ENCODE results near the gene MGST2. TPM values are rescaled to one million over a fixed set of nuclear protein-coding genes. Genes with fewer than 3 reads are reported as not detected.

Gene MGST2
- total RNA-seq, 4 donors from 2014 or later: 34.0 to 117 (median 78.7) TPM

- Histone ChIP-seq H3K4me1 (no peaks in the 10 kb centered on the region), H3K9me3 (no peaks in the 10 kb centered on the region), H3K27ac (no peak overlapping the region), H3K27me3 (no peaks in the 10 kb centered on the region), H3K36me3 (peaks cover 6 to 13% of the 10 kb centered on the region in 2 donors), H3K4me3 (replicated peaks in 1 of 3) (no peak overlapping the region)
- intact Hi-C loops (cut with DNase I): no loop called here
- 91 to 92% methylated on average over 4 of the region's 4 CpGs for WGBS, 2 donors
- DNase-seq: no peak
- TF ChIP-seq POLR2A (IDR thresholded peaks at IDR 0.05) (no peak), CTCF (IDR thresholded peaks at IDR 0.05) (no peak)
These were observed 11.4 kb downstream of the MGST2 start for GRCh38 chr4:139676913-139677585.

GRCh38 chr4:139682309-139682708 is 16.7 kb downstream of the MGST2 start:
- 88 to 93% methylated on average over 2 of the region's 2 CpGs for WGBS, 2 donors
- DNase-seq: no peak
- no peaks in the 10 kb centered on the region for H3K27me3 ChIP-seq
- no peaks in the 10 kb centered on the region for H3K9me3 ChIP-seq
- H3K4me1 ChIP-seq: peaks cover 0 to 11% of the 10 kb centered on the region in 2 donors
- no peak overlapping the region for H3K4me3 ChIP-seq (replicated peaks in 1 of 3)
- intact Hi-C loops (cut with DNase I): no loop called here
- TF ChIP-seq CTCF (IDR thresholded peaks at IDR 0.05) (no peak), POLR2A (IDR thresholded peaks at IDR 0.05) (no peak)
- H3K27ac ChIP-seq: no peak overlapping the region
- H3K36me3 ChIP-seq: peaks cover 6 to 13% of the 10 kb centered on the region in 2 donors

GRCh38 chr4:139682741-139683151 is 17.1 kb downstream of the MGST2 start:
- intact Hi-C loops (cut with DNase I): no loop called here
- no peak overlapping the region for H3K27ac ChIP-seq
- no peak for DNase-seq
- no peak for TF ChIP-seq CTCF (IDR thresholded peaks at IDR 0.05)
- no peak for TF ChIP-seq POLR2A (IDR thresholded peaks at IDR 0.05)
- no peaks in the 10 kb centered on the region for H3K9me3 ChIP-seq
- H3K27me3 ChIP-seq: no peaks in the 10 kb centered on the region
- peaks cover 0 to 13% of the 10 kb centered on the region in 2 donors for H3K4me1 ChIP-seq
- peaks cover 6 to 13% of the 10 kb centered on the region in 2 donors for H3K36me3 ChIP-seq
- no peak overlapping the region for H3K4me3 ChIP-seq (replicated peaks in 1 of 3)
- 67 to 72% methylated on average over 6 of the region's 6 CpGs for WGBS, 2 donors

DNA sequence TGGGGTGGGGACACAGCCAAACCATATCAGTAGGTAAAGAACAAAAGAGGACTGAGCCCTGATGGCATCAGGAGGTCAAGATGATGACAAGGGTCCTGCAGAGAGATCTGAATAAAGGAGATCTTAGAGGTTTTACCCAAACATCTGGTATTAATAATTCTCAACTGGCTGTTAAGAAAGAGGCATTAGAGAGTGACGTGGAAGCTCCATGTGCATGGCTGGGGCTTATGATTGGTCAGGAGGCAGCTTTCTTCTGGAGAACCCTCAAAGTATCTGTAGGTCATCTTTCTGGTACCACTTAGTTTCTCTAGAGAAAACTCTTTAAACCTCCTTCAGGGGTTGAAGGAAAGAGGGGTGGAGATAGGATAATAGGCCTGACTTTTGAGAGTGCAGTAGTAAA is 18.7 kb downstream of the MGST2 start:
- H3K27me3 ChIP-seq: no peaks in the 10 kb centered on the region
- 79 to 87% methylated on average over 1 of the region's 1 CpG for WGBS, 2 donors
- no peak overlapping the region for H3K27ac ChIP-seq
- TF ChIP-seq CTCF (IDR thresholded peaks at IDR 0.05) (no peak), POLR2A (IDR thresholded peaks at IDR 0.05) (no peak)
- intact Hi-C loops (cut with DNase I): no loop called here
- peaks cover 0 to 6% of the 10 kb centered on the region in 2 donors for H3K36me3 ChIP-seq
- H3K9me3 ChIP-seq: no peaks in the 10 kb centered on the region
- H3K4me3 ChIP-seq (replicated peaks in 1 of 3): no peak overlapping the region
- no peak for DNase-seq
- peaks cover 0 to 13% of the 10 kb centered on the region in 2 donors for H3K4me1 ChIP-seq

- no peak overlapping the region for H3K4me3 ChIP-seq (replicated peaks in 1 of 3)
- no peaks in the 10 kb centered on the region for H3K9me3 ChIP-seq
- no peaks in the 10 kb centered on the region for H3K36me3 ChIP-seq
- intact Hi-C loops (cut with DNase I): no loop called here
- no peak for DNase-seq
- H3K27me3 ChIP-seq: no peaks in the 10 kb centered on the region
- H3K4me1 ChIP-seq: peaks cover 0 to 13% of the 10 kb centered on the region in 2 donors
- WGBS, 2 donors: 91 to 93% methylated on average over 5 of the region's 5 CpGs
- no peak overlapping the region for H3K27ac ChIP-seq
- TF ChIP-seq POLR2A (IDR thresholded peaks at IDR 0.05) (no peak), CTCF (IDR thresholded peaks at IDR 0.05) (no peak)
These were observed 19.6 kb downstream of the MGST2 start for GRCh38 chr4:139685180-139685579.
